Endothelial cell (in vitro differentiated cells): ENCODE results near the gene KRT36. TPM values are rescaled to one million over a fixed set of nuclear protein-coding genes. Genes with fewer than 3 reads are reported as not detected.

ENCODE experiments used
- DNase-seq: peaks from one replicate; pipeline ENCODE4 v3.0.0; 2021; ENCODE audit warnings: low spot score
- H3K27ac Mint-ChIP-seq: one replicate; pipeline ENCODE4 v1.8.0; 2021; ENCODE audit warnings: mixed read lengths, inconsistent platforms; ENCODE audit not compliant: unreplicated experiment
- H3K27me3 Mint-ChIP-seq: one replicate; pipeline ENCODE4 v1.8.0; 2021; ENCODE audit warnings: mild to moderate bottlenecking, moderate library complexity, mixed read lengths, inconsistent platforms; ENCODE audit not compliant: unreplicated experiment
- H3K36me3 Mint-ChIP-seq: one replicate; pipeline ENCODE4 v1.8.0; 2021; ENCODE audit warnings: mild to moderate bottlenecking, low read depth, mixed read lengths, inconsistent platforms; ENCODE audit not compliant: unreplicated experiment
- H3K4me1 Mint-ChIP-seq: one replicate; pipeline ENCODE4 v1.8.0; 2021; ENCODE audit warnings: mild to moderate bottlenecking, mixed read lengths, inconsistent platforms; ENCODE audit not compliant: unreplicated experiment
- H3K4me3 Mint-ChIP-seq: one replicate; pipeline ENCODE4 v1.8.0; 2021; ENCODE audit warnings: mild to moderate bottlenecking, mixed read lengths, inconsistent platforms; ENCODE audit not compliant: unreplicated experiment
- H3K9me3 Mint-ChIP-seq: one replicate; pipeline ENCODE4 v1.8.0; 2021; ENCODE audit warnings: mixed read lengths, inconsistent platforms; ENCODE audit not compliant: unreplicated experiment
- total RNA-seq: library from RNA; stranded (reverse); fragmentation: NEBNext Ultra II Directional; extraction: Animal tissue kit (Norgen Biotek cat#: 25700); gene quantifications from one replicate; pipeline ENCODE4 v1.2.1, GENCODE V29; 2021; ENCODE audit not compliant: unreplicated experiment
- TF ChIP-seq, protein P1 (sequence below): fragments of 200-600 bp; sonication (generic); IDR thresholded peaks from one replicate; pipeline ENCODE4 v1.5.0; 2021; ENCODE audit warnings: antibody characterized with exemption; ENCODE audit not compliant: unreplicated experiment

KRT36 gene
- total RNA-seq, 1 donor from 2014 or later = not detected

GRCh38 chr17:41476866-41477815 is 12.6 kb downstream of the KRT36 start:
- H3K36me3 Mint-ChIP-seq = peaks cover 3% of the 10 kb centered on the region
- H3K4me1 Mint-ChIP-seq = no peaks in the 10 kb centered on the region
- peaks cover 4% of the 10 kb centered on the region for H3K9me3 Mint-ChIP-seq

GRCh38 chr17:41475421-41475820 is 14.3 kb downstream of the KRT36 start:
- Mint-ChIP-seq H3K4me3 (no peak overlapping the region), H3K9me3 (peaks cover 4% of the 10 kb centered on the region), H3K4me1 (no peaks in the 10 kb centered on the region), H3K27me3 (peaks cover 1% of the 10 kb centered on the region), H3K36me3 (peaks cover 3% of the 10 kb centered on the region), H3K27ac (no peak overlapping the region)
- no peak for DNase-seq
- TF ChIP-seq, protein P1, sequence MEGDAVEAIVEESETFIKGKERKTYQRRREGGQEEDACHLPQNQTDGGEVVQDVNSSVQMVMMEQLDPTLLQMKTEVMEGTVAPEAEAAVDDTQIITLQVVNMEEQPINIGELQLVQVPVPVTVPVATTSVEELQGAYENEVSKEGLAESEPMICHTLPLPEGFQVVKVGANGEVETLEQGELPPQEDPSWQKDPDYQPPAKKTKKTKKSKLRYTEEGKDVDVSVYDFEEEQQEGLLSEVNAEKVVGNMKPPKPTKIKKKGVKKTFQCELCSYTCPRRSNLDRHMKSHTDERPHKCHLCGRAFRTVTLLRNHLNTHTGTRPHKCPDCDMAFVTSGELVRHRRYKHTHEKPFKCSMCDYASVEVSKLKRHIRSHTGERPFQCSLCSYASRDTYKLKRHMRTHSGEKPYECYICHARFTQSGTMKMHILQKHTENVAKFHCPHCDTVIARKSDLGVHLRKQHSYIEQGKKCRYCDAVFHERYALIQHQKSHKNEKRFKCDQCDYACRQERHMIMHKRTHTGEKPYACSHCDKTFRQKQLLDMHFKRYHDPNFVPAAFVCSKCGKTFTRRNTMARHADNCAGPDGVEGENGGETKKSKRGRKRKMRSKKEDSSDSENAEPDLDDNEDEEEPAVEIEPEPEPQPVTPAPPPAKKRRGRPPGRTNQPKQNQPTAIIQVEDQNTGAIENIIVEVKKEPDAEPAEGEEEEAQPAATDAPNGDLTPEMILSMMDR = no peak

More at GRCh38 chr17:41476866-41477815, 12.6 kb downstream of the KRT36 start:
- Mint-ChIP-seq H3K4me3 (no peak overlapping the region), H3K27me3 (peaks cover 1% of the 10 kb centered on the region), H3K27ac (no peak overlapping the region)
- no peak for DNase-seq
- TF ChIP-seq, protein P1 = no peak

DNA sequence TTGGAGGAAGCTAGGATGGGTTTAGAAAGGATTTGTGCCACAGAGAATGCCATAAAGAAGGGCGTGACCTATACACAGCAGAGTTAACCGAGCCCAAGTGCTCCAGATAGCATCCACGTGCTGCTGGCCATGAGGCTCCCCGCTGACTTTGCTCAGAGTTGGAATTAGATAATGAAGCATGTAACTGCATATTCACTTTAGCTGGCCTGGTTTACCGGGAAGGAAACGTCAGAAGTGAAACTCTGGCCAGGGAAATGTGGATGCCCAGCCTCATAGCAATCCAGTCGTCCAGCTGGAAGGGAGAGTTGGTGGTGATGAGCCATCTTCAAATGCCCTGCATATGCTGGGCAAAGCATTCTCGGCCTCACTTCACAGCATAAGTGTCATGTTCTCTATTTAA is 14.8 kb downstream of the KRT36 start:
- Mint-ChIP-seq H3K27ac (no peak overlapping the region), H3K9me3 (peaks cover 4% of the 10 kb centered on the region), H3K36me3 (peaks cover 3% of the 10 kb centered on the region), H3K4me3 (no peak overlapping the region), H3K27me3 (peaks cover 1% of the 10 kb centered on the region), H3K4me1 (no peaks in the 10 kb centered on the region)
- TF ChIP-seq, protein P1 = no peak
- DNase-seq = no peak

- no peak for DNase-seq
- no peak overlapping the region for H3K27ac Mint-ChIP-seq
- H3K4me3 Mint-ChIP-seq = no peak overlapping the region
- no peaks in the 10 kb centered on the region for H3K4me1 Mint-ChIP-seq
- peaks cover 4% of the 10 kb centered on the region for H3K9me3 Mint-ChIP-seq
- TF ChIP-seq, protein P1 = no peak
- peaks cover 3% of the 10 kb centered on the region for H3K36me3 Mint-ChIP-seq
- H3K27me3 Mint-ChIP-seq = no peaks in the 10 kb centered on the region
These were observed 21.4 kb downstream of the KRT36 start for GRCh38 chr17:41468346-41468745.

DNA sequence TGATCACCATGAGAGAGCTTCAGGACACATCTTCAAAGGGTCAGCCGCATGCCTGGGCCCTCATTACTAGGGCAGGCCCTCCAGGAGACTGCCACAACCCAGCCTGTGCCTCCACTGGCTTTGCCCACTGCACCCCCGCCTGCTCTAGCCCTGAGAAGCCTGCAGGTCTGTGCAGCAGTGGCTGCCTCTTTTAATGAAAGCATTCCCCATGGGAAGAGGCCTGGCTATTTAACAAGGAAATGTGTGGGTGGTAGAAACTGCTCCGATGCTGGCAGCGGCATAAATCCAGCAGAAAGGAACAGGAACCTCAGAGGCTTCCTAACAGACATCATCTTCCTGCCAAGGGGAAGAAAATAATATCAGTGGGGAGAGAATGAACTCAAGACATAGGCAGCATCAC is 22.1 kb downstream of the KRT36 start:
- H3K4me3 Mint-ChIP-seq = no peak overlapping the region
- no peak for DNase-seq
- H3K36me3 Mint-ChIP-seq = no peaks in the 10 kb centered on the region
- no peak overlapping the region for H3K27ac Mint-ChIP-seq
- TF ChIP-seq, protein P1 = no peak
- no peaks in the 10 kb centered on the region for H3K9me3 Mint-ChIP-seq
- no peaks in the 10 kb centered on the region for H3K4me1 Mint-ChIP-seq
- no peaks in the 10 kb centered on the region for H3K27me3 Mint-ChIP-seq
